ENCODE results near the gene CACNA1D.

The CACNA1D gene

DNA sequence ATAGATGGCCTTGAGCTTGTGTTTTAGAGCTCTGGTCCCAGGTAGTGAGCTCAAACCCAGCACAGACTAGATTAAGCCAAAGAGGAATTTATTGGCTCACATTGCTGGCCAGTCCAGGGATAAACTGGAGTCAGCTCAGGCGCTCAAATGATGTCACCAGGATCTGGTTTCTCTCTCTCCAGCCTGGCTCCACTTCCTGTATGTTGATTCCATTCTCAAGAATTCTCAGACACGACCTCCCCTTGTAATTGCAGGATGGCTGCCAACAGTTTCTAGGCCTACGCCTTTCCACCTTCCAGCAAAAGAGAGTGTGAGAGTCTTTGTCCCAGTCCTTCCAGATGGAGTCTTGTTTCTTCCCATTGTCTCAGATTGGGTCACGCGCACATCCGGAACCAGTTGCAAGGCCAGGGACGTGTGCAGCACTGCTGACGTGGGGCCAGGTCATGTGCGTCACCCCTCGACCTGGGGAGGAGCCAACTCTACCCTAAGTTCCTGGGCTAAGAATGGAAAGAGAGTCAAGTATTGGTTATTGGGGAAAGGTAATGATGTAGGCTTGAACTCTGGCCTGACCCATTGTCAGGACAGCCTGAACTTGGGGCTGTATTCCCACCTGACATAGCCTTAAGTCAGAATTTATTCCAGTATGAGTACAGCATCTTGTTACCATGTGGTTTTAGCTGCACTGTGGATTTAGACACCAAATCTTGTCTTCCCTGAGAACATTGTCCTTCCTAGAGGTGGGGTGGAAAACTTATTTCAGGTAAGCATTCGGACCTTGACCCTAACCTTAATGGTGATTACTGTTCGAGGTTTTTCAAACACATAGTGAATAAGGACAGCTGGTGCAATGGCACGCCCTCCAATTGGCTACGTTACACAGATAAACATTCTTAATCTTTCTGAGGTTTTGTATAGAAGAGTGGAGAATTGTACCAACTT is 31.6 kb downstream of the CACNA1D start:
- in situ Hi-C loops (cut with MboI; ENCODE audit: low sequenced_read_pairs) = no loop called here

DNA sequence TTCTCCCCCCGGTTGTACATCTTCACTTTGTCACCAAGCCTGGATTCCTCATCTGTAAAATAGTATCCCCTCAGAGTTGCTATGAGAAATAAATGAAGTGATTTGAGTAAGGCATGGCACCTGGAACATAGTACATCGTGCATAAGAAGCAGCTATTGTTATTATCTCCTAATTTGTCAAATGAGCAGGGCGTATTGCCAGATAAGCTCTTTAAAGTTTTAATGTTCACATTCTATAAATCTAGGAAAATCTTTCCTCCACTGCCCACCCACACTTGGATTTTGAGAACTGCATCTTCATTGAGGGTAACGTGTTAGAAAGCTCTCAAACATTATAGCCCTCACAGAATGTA is 32.3 kb downstream of the CACNA1D start:
- in situ Hi-C loops (cut with MboI; ENCODE audit: low sequenced_read_pairs) = no loop called here

DNA sequence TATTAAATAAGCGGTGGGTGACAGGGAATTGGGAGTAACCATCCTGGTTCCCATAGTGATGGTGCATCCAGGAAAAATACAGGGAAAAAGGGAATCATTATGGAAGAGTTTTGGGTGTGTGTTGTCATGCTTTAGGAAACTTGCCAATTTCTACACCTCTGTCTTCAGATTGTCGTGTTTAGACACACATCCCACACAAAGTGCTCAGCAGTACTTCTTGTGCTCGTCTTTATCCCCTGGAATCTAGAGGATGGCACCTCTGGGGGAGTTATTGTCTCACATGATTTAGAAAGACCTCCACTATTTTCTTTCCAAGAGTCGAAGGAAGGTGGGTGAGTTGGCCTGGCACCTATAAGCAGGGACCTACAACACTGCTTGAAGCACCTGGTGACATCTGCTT is 35.8 kb downstream of the CACNA1D start:
- in situ Hi-C loops (cut with MboI; ENCODE audit: low sequenced_read_pairs) = no loop called here

DNA sequence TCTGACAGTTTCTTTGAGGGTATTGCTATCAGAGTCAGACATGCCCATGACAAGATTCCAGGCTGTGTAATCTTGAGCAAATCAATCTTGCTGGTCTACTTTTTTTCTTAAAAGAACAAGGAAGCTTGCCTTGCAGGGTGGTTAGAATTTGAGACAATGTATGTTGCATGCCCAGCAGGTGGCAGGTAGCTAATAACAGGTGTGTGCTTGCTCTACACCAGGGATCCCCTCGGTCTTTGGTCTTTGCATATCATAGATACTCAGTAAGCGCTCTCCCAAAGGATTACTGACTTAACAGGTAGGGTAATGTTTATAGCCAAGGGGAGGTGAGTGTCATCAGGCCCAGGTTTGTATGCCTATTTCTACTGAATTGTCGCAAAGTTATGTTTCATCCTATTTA is 37.3 kb downstream of the CACNA1D start:
- in situ Hi-C loops (cut with MboI; ENCODE audit: low sequenced_read_pairs) = no loop called here

DNA sequence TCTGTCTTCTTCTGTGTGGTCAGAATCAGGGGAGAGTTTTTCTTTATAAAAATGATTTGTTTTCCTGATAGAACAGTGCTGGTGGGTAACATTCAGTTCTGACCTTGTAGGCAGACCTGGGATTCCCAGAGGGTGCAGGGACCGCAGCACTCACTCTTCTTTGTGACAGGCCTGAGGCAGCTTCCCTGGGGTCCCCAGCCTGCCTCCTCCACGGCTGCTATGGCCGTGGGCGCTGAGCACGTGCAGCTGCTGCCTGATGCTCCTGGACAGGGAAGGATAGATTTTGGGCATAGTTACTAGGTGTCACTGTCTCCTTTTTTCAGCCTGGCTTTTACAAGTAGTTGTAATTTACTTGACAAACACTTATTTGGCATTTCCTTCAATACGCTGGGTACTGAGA is 39.1 kb downstream of the CACNA1D start:
- in situ Hi-C loops (cut with MboI; ENCODE audit: low sequenced_read_pairs) = no loop called here

DNA sequence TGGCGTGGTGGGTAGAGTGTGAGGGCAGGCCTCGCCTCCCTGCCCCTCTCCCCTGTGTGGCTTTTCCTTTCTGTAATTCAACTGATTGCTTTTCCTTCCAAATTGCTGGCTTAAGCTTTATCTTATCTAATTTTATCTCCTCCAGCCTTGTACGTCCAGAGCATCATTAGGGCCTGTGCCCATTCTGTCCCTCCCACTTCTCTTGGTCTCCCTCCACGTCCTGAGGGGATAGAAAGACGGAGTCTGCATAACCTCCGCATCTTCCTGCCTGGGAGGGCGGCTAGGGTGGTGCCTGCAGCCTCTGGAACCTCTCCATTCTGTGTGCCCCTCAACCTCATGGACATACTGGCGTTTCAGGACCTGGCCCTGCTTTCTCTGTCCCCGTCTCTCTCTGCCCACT is 39.8 kb downstream of the CACNA1D start:
- in situ Hi-C loops (cut with MboI; ENCODE audit: low sequenced_read_pairs) = no loop called here

DNA sequence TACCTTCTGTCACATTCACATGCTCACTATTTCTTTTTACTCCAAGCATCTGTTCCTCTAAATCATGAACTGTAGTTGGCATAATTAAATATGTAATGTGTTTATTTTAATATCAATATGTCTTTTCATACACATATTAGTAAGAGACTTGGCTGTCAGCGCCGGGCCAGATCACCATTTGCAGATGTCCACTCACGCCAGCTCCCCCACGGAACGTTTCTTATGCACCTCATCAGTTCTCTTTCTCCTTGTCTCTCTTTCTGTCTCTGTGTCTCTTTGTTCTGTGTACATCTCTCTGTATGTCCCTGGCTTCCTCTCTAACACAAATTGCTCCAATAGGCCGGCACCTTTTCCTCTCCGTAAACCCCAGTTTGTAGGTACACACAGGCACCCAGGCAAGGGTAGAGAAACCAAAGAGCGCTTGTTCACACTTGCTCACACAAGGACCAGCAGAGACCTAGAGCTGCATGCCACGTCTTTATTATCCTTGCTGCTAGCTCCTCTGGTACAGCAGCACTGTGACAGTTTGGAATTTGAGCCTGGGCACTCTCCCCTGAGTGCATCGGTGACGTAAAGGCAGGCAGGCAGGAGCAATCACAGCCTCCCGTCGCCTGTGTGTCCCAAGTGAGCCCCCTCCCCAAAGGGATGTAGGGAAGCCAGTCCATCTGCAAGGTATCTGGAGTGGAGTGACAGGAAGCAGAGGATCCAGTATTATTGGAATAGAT is 40.4 kb downstream of the CACNA1D start:
- in situ Hi-C loops (cut with MboI; ENCODE audit: low sequenced_read_pairs) = no loop called here

DNA sequence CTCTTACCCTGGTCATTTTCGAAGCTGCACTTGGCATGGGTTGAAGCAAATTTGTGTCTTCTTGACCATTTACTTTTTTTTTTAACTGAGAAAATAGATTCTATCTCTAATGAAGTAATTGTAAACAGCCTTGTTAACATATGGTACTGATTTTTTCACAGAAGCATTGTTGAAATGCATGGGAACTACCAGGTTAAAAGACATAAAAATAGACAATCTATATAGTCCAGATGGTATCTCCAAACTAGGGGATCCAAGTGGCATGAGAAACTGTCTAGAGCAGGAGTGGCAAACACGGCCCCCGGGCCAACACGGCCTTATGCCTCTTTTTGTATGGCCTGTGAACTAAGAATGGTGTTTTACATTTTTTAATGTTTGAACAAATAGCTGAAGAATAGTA is 41.9 kb downstream of the CACNA1D start:
- in situ Hi-C loops (cut with MboI; ENCODE audit: low sequenced_read_pairs) = no loop called here

DNA sequence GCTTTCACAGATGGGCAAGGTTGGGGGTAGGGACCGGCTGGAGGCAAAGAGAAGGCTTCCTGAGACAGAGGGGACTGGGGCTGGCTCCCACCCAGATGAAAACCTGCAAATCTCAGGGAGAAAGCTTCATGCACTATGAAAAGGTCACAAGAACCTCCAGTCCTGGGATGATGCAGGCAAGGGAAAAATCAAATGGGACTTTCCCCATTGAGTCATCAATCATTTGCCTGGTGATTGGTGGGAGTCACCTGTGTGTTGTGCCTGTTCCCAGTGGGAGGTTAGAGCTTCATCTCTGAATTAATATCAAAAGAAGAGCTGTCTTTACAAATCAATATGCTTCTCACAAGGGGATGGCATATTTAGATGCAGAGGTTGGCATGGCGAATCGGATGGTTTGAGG is 49.9 kb downstream of the CACNA1D start:
- in situ Hi-C loops (cut with MboI; ENCODE audit: low sequenced_read_pairs) = no loop called here

DNA sequence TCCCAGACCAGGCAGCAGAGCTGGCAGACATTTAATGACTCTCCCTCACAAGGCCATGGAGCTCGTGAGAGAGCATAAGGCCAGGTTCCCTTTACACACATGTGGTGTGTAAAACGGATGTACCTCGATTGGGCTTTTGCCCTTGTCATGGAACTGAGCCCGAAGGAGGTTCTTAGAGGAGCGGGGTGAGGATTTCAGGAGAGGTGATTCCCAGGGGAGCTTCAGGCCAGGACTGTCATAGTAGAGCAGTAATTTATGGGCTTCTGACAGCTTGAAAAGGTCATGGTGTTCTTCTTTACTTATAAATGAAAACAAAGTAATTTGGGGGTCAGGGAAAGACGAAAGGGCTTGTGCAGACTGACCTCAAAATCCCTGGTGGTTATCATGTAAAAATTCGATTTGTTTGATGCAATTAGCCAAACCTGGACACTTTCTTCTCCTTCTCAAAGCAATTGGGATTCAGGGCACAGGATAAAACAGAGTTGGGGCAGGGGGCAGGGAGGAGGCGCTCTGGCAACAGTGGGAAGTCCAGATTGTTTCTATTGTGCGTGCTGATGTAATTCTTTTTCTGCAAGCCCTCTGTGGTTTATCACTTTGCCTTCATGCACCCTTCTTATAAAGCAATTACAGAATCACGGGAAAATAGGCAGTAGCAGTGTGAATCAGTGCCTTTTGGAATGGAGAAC is 51.0 kb downstream of the CACNA1D start:
- in situ Hi-C loops (cut with MboI; ENCODE audit: low sequenced_read_pairs) = no loop called here

DNA sequence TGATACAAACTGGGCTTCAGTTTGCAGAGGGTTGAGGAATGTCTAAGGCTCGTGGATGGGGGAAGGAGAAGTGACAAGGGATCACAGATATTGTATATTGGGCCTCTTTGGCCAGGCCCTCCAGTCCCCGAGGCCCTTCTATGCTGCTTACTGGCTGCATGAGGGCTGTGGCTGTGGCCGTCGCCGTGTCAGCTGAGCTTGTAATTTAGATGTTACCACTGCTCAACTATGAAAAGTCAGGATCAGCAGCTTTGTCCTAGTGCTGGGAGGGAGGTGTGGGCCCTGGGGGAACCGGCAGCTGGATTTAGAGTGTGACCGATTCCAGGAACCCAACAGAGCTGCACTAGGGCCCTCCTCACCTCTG is 51.6 kb downstream of the CACNA1D start:
- in situ Hi-C loops (cut with MboI; ENCODE audit: low sequenced_read_pairs) = no loop called here

DNA sequence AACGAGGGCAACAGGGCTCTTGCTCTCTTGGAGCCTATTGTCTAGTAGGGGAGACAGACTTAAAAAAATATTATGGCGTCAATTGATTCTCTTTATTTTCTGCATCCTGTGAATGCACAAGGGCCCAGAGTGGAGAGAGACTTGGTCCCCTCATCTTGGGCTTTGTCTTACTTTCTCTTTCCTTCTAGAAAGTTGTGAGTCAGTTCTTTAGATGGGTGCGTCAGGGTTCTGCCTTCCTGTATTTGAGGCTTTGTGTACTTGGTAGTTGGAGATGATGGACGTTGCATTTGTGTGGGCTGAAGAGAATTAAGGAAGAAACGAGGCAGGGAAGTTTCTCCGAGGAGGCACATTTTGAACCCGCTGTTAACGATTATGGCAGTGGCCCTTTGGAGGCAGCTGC is 52.9 kb downstream of the CACNA1D start:
- in situ Hi-C loops (cut with MboI; ENCODE audit: low sequenced_read_pairs) = no loop called here

DNA sequence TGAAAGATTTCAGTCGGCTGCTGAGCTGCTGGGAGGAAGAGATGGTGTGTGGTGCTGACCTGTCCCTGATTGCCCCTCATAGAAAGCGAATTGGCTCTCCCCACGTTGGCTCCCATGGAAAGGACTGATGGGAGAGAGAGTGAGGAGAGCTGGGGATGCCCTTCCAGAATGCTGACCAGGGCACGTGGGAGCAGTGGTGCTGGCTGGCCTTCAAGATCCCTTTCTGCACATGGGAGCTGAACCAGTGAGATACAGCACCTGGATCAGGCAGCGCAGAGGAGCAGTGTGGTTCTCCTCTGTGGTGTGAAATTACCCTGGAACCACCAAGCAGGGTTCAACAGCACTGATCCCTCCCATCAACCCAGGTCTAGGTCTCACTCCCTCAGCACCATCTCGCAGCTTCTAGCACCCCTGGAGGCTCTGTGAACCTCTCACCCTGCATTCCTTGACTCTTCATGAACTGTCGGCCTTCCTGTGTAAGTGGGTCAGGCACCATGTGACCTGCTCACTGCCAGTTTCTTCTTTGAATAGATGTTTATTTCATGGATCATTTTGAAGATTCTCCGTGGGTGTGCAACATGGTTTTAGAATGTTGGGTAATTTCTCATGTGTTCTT is 55.7 kb downstream of the CACNA1D start:
- in situ Hi-C loops (cut with MboI; ENCODE audit: low sequenced_read_pairs) = no loop called here

DNA sequence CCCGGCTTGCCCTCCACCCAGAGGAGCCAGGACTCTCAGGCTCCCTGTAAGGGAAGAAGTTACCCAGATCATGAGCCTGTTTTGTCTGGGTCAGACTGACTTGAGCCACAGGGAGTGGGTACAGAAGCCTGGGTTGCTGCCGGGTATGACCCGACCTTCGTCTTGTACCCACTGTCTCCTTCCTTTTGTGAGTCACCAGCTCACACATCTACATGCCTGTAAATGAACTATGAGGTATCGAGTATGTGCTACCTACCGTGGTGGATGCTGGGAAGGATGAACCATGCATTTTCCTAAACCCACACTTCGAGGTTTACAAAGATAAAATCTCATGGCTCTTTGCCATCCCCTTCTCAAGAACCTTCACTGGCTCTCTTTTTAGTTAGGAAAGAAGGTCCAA is 56.9 kb downstream of the CACNA1D start:
- in situ Hi-C loops (cut with MboI; ENCODE audit: low sequenced_read_pairs) = no loop called here

DNA sequence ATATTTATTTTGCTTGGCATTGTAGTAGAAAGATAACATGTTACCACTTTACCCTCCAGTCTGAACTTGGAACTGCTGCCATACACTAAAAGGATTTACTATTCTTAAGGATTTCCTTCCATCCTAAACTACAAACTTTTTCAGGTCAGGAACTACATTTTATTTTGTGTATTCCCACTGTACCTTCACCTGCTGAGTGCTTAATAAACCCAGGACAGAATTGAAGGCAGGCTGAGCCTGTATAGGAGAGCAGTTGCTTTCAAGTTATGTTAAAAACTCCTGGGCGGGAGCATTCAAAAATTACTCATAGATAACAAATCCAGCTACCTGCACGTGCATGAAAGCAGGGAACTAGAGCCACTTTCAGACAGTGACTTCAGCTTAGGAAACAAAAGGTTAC is 58.3 kb downstream of the CACNA1D start:
- in situ Hi-C loops (cut with MboI; ENCODE audit: low sequenced_read_pairs) = no loop called here

DNA sequence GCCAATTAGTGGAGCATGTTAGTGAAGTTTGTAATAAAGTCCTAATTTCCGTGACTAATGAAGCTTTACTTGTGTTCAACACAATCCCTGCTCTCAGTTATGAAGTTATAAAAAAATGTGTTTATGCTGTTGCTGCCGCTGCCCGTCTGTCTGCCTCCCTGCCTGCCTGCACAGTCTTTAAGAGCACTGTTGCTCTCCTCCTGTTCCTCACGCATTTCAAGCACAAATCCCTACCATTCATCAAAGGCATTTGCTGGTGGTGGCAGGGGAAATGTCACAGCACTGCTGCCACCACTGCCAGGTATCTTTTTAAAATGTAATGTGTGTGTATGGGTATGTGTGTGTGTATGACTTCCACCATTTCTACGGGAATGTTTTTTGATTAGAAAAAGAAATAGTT is 58.8 kb downstream of the CACNA1D start:
- in situ Hi-C loops (cut with MboI; ENCODE audit: low sequenced_read_pairs) = no loop called here

DNA sequence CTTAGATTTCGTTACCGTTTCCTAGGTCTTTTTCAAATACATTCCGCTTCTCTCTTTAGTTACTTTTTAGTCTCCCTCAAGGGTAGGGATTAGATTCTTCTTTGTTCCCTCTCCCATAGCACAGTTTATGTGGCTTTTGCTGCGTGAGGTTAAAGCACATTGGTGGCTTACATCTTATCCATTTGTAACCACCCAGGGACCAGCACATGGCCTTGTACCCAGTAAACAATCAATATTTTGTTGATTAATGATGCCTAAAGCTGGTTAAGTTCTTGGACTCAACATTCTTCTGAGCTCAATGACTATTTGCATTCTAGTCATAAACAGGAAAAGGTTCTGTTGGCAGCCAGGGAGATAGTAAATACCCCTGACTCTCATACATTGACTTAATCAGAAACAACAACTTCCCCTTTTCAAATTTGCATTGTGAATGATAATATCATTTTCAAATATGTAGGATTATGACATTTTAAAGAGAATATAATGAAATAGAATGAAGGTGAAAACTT is 60.2 kb downstream of the CACNA1D start:
- in situ Hi-C loops (cut with MboI; ENCODE audit: low sequenced_read_pairs) = no loop called here

DNA sequence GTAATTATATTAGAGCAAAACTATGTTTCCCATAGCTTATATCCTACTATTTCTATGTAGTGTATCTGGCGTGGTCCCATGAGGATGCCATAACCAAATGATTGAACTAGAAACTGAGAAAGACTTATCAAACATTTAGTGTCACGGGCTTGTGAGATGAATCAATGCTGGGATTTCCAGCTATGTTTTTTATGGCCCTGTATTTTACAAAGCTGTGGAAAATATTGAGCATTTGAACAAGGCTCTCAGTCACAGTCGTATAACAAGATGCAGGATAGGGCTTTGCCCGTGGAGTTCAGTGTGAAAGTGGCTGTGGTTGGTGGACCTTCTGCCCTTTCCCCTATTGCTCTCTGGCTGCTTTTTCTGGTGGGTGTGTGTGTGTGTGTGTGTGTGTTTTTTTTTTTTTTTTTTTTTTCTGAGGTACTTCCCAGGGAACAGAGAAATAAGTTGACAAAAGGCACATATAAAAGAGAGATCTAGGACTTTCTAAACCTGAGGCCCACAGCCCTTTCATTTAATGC is 60.7 kb downstream of the CACNA1D start:
- in situ Hi-C loops (cut with MboI; ENCODE audit: low sequenced_read_pairs) = no loop called here

DNA sequence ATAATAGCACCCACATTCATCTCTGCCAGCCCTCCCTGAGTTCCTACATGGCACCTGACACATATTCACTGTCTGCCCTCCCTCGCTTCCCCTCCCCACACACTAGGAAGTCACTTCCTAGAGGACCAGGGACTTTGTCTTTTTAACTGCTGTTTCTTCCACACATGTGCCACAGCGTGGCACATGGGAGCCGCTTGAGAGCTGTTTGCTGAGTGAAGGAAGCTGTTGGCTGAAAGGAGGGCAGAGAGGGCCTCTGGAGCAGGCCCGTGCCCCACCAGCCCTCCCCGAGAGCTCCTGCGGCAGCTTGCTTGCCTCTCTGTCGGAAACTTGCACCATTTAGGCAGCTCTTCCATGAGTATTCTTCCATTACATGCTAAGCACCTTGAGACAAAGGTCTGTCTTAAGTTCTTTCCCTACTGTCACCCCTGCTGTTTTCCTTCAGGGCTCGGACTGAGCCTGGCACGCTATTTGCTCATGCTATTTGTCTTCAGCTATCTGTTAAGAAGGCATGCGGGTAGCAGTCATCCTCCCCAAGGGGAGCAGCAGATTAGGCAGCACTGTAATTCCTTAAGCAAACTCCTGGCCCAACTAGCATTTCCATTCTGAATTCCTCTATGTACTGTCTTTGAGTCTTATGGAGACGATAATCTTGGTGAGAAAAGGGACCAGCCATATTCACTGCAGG is 72.2 kb downstream of the CACNA1D start:
- in situ Hi-C loops (cut with MboI; ENCODE audit: low sequenced_read_pairs) = no loop called here

DNA sequence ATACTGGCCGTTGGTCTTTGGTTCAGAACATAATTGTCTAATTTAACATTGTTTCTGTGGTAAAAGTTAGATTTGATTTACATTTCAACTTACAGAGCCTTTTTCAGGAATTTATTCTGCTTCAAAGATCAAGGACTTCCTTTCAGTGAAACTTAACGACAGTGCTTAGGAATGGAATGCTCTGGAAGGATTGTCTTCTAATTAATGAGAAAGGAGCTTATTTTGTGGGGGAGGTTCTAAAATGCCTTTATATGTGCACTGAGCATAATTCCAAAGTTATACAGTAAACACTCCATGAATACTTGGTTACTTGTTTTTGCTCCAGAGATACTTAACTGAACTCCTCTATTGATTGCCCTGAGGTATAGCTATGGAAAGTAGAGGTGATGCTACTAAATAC is 75.7 kb downstream of the CACNA1D start:
- in situ Hi-C loops (cut with MboI; ENCODE audit: low sequenced_read_pairs) = no loop called here
